Lower leg skin (tissue), 4 donors: ENCODE results near the gene ADM2. TPM values are rescaled to one million over a fixed set of nuclear protein-coding genes. Genes with fewer than 3 reads are reported as not detected.

Experiments used
- DNase-seq, 2 donors: peaks; one replicate each; pipeline ENCODE4 v3.0.0-alpha.2; 2019; ENCODE audit warnings: low spot score in 2 of 2
- H3K4me3 ChIP-seq: fragments of 200-600 bp; sonication (generic); 2 replicates; pipeline ENCODE4 v1.5.1; 2017; ENCODE audit warnings: mild to moderate bottlenecking, low read depth; ENCODE audit not compliant: poor library complexity, severe bottlenecking
- POLR2A ChIP-seq, 2 donors: fragments of 450-650 bp; IDR thresholded peaks; one replicate each; pipeline ENCODE4 v1.6.1; 2016 to 2017; ENCODE audit warnings: antibody characterized with exemption in 2 of 2, mild to moderate bottlenecking in 1 of 2, moderate library complexity in 1 of 2
- WGBS, 2 donors: methylation state at CpG; one replicate each; pipeline ENCODE4 v1.1.5; 2018; 5-methylcytosine and 5-hydroxymethylcytosine counted together
- intact Hi-C: fragments of 100-400 bp; cut with DNase I; formaldehyde crosslinking; loops from one replicate; pipeline ENCODE4 v1.15.0; 2023; ENCODE audit warnings: low total_unique reads
- total RNA-seq, 4 donors: library from RNA; depleted of rRNA; stranded (reverse); fragments of >200 nt; gene quantifications; one replicate each; pipeline ENCODE4 v1.1.0, GENCODE V29; 2016
- TF ChIP-seq, protein P1 (sequence below), 3 donors: fragments of 450-650 bp; IDR thresholded peaks; one replicate each; pipeline ENCODE4 v1.5.1; 2016; ENCODE audit warnings: antibody characterized with exemption in 3 of 3, mild to moderate bottlenecking in 3 of 3, moderate library complexity in 2 of 3

The ADM2 gene
- total RNA-seq, 4 donors from 2014 or later = 0.19 to 0.56 (median 0.52) TPM; not detected in 1

DNA sequence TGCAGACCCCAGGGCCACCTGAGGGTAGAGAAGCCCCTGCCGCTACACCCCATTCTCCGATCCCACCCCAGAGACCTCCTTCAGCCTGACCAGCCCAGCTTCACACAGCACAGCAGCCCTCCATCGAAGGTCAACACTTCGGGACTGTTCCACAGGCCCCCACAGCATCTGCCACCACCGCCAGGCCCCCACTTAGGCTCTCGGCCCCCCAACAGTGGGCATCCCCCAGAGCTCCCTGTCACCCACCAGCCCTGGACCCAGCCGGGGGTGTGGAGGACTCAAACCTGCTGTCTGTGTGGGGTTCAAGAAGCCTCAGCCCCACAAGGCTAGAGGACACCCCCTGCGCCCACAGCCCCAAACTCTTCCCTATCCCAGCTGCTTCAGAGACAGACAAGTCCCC lies 12.7 kb upstream of the ADM2 start:
- 84 to 90% methylated on average over 8 of the region's 8 CpGs for WGBS, 2 donors
- intact Hi-C loops = no loop called here
- H3K4me3 ChIP-seq = no peak overlapping the region
- no peak for DNase-seq
- no peak for TF ChIP-seq POLR2A (IDR thresholded peaks at IDR 0.05)

DNA sequence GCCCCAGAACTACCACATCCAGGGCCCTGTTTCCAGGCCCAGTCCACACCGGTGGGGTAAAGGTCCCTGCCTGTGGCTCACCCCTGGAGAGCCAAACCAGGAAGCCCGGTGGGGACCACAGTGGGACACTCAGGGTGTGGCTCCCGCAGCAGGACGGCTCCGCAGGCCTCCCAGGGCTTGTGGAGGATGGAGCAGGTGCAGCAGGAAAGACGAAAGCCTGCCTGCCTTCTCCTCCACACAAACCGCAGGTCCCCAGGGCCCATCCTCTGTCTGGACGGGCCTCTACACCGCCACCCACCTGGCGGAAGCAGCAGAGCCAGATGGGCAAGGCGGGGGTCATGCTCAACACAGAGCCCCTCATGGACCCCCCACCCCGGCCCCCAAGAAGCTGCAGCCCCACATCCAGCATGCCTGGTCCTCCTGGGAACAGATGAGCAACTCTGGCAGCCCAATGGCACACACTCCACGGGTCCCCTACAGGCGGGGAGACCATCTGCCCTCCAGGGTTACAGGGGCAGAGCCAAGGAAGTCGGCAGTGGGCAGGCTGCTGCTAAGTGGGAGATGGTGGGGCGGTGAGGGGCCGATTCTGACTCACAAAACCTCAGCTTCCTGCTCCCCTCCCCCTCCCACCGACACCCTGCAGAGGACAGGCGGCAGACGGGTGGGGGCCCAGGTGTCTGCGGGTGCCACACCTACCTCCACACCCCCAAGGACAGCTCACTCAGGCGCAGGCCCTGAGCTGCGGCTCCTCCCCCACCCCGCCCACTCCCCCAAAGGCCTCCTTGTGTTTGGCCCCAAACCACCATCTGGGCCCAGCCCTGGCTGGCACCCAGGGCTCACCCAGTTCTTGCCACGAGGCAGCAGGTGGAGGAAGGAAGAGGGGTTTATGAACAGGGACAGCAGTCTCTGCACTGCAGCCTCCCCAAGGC lies 11.7 kb upstream of the ADM2 start:
- intact Hi-C loops = no loop called here
- no peak for TF ChIP-seq POLR2A (IDR thresholded peaks at IDR 0.05)
- TF ChIP-seq, protein P1, sequence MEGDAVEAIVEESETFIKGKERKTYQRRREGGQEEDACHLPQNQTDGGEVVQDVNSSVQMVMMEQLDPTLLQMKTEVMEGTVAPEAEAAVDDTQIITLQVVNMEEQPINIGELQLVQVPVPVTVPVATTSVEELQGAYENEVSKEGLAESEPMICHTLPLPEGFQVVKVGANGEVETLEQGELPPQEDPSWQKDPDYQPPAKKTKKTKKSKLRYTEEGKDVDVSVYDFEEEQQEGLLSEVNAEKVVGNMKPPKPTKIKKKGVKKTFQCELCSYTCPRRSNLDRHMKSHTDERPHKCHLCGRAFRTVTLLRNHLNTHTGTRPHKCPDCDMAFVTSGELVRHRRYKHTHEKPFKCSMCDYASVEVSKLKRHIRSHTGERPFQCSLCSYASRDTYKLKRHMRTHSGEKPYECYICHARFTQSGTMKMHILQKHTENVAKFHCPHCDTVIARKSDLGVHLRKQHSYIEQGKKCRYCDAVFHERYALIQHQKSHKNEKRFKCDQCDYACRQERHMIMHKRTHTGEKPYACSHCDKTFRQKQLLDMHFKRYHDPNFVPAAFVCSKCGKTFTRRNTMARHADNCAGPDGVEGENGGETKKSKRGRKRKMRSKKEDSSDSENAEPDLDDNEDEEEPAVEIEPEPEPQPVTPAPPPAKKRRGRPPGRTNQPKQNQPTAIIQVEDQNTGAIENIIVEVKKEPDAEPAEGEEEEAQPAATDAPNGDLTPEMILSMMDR (IDR thresholded peaks at IDR 0.05) = no peak
- peak; percentile 57 to 94 for DNase-seq
- H3K4me3 ChIP-seq = no peak overlapping the region
- WGBS, 2 donors = 18 to 31% methylated on average over 13 to 24 of the region's 25 CpGs

DNA sequence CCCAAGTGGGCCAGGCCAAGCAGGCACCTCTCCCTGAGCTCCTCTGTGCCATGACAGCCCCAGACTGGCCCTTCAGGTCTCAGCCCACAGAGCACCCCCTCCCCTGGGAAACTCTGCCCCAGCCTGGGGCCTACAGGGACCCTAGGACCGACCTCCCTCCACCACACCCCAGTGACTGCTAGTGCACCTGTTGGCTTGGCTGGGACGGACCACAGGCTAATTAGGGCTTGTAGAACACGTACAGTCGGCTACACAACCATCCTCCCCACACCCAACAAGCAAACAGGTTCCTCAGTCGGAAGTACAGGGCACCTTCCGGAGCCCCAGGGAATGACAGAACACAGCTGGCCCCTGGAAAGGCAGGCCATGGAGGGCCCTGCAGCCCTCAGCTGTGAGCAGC lies 10.9 kb upstream of the ADM2 start:
- TF ChIP-seq POLR2A (IDR thresholded peaks at IDR 0.05) = no peak
- TF ChIP-seq, protein P1 (IDR thresholded peaks at IDR 0.05) = no peak
- DNase-seq = no peak
- no peak overlapping the region for H3K4me3 ChIP-seq
- WGBS, 2 donors = 58 to 64% methylated on average over 6 of the region's 6 CpGs
- intact Hi-C loops = no loop called here

DNA sequence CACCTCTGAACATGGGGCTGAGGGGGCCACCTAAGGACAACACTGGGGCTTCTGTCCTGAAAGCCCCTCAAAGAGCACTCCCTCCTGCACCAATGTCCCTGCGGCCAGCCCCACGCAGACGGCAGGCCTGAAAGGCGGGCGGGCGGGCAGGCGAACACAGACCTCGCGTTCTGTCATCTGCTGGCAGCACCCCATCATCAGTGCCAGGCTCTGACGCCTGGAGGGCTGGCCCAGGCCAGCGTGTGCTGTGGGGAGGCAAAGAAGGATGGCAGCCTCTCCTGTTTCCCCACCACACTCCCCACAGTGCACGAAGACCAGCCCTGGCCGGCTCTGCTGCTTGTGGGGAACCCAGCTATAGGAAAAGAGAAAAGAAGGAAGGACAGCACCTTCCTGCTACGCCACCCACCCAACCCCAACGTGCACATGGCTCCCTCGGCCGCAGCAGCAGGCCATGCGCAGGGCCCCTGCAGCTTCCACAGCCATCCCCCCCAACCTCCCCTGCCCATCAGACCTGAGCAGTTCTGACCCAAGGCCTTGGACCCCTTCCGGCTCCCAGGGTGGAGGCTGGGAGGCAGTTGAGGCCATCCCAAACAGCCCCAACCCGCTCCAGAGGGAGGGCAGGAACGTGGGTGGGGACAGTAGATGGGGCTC lies 10.0 kb upstream of the ADM2 start:
- DNase-seq = no peak
- H3K4me3 ChIP-seq = no peak overlapping the region
- WGBS, 2 donors = 37 to 53% methylated on average over 18 to 20 of the region's 21 CpGs
- intact Hi-C loops = no loop called here
- no peak for TF ChIP-seq POLR2A (IDR thresholded peaks at IDR 0.05)
- TF ChIP-seq, protein P1 (IDR thresholded peaks at IDR 0.05) = no peak

DNA sequence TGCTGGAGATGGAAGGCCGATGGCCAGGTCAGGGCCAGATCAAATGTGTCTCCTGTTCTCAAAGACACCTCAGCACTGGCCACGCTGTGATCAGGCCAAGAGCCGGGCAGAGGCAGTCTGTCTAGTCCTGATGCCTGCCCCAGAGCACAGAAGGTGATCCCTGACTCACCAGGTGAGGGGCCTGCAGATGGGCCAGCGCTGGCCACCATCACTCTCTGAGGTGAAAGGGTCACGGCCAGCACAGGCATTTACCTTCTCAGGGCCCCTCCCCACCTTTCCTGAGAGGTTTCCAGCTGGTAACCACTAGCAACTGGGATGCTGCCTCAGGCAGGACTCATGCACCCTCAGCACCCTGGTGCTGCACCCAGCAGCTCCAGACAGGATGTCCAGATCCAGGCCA lies 9.4 kb upstream of the ADM2 start:
- no peak overlapping the region for H3K4me3 ChIP-seq
- 27 to 73% methylated on average over 2 to 5 of the region's 5 CpGs for WGBS, 2 donors
- TF ChIP-seq, protein P1 (IDR thresholded peaks at IDR 0.05) = no peak
- no peak for TF ChIP-seq POLR2A (IDR thresholded peaks at IDR 0.05)
- no peak for DNase-seq
- intact Hi-C loops = no loop called here

DNA sequence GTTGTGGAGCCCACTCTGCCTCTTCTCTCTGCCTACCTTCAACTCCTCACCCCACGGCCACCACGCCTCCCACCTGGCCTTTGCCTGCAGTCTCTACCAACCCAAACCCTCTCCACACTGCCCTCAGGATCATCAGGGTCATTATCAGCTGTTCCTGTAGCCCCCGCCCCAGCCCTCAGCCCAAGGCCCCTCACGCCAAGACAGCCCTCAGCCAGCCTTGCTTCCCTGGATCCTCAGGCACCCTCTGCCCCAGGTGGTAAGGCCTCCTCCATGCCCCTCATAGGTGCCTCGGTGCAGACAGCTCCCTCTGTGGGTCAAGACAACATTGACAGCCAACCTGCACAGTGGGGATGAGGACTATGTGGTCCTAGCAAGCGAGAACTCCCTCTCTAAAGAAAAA lies 8.3 kb upstream of the ADM2 start:
- WGBS, 2 donors = 77 to 80% methylated on average over 6 of the region's 6 CpGs
- no peak for DNase-seq
- intact Hi-C loops = no loop called here
- H3K4me3 ChIP-seq = no peak overlapping the region
- TF ChIP-seq POLR2A (IDR thresholded peaks at IDR 0.05) = no peak
- TF ChIP-seq, protein P1 (IDR thresholded peaks at IDR 0.05) = no peak
